Measurements from ENCODE around the gene G2E3.

- no peak for TF ChIP-seq CTCF (IDR thresholded peaks at IDR 0.05)
- TF ChIP-seq ZFX (IDR thresholded peaks at IDR 0.05; ENCODE audit: borderline replicate concordance) = no peak
Measured at GRCh38 chr14:30559638-30560091, 707 bp downstream of the G2E3 start.

Measured in 22Rv1 (cell line).